COR-L47 (cell line): ENCODE results near the gene RGS14.

Experiments
- DNase-seq: peaks from one replicate; lab custom pipeline; 2025; lab: John Stamatoyannopoulos, UW

The RGS14 gene, protein sequence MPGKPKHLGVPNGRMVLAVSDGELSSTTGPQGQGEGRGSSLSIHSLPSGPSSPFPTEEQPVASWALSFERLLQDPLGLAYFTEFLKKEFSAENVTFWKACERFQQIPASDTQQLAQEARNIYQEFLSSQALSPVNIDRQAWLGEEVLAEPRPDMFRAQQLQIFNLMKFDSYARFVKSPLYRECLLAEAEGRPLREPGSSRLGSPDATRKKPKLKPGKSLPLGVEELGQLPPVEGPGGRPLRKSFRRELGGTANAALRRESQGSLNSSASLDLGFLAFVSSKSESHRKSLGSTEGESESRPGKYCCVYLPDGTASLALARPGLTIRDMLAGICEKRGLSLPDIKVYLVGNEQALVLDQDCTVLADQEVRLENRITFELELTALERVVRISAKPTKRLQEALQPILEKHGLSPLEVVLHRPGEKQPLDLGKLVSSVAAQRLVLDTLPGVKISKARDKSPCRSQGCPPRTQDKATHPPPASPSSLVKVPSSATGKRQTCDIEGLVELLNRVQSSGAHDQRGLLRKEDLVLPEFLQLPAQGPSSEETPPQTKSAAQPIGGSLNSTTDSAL

DNA sequence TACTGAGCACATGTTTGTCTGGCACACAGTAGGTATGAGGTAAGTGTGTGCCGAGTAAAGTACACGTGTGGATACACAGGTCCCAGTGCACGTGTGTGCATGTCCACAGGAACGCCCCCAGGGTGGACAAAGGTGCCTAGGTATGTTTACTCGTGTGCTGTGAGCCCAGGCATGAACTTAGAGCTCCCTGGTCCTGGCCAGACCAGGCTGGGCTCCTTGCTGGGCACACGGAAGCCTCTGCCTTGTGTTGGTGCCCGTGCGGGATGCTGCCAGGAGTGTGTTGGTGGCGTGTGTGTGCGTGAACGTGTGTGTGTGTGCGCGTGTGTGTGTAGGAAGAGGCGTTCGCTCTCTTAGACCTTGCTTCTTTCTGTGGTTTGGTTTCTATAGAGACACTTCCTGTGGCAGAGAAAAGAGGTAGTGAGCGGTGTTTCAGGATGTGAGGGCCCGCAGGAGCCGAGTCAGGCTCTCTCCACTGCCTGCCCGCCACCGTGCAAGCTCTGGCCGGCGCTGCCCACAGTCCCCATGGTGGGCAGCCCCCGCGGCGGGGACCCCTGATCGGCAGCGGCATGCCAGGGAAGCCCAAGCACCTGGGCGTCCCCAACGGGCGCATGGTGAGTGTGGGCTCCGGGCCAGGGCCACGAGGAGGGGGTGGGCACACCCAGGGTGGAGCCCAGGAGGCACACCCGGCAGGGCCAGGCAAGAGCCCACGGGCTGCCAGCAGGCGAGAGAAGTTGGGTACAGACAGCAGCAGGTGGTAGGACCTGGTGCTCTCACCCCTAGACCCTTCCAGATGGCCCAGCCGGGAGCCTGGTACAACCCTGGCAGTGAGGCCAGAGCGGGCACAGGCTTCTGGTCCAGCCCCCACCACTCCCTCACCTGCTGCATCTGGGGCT, at the start of gene RGS14:
Gene RGS14 (plus strand): TSS at position 466 of the 893 bp plus-strand sequence. CDS start 101 bp downstream, at position 567.
- DNase-seq: peak; percentile 61

- no peak for DNase-seq
These were observed 49.0 kb upstream of the RGS14 start for GRCh38 chr5:177308740-177309139.

DNA sequence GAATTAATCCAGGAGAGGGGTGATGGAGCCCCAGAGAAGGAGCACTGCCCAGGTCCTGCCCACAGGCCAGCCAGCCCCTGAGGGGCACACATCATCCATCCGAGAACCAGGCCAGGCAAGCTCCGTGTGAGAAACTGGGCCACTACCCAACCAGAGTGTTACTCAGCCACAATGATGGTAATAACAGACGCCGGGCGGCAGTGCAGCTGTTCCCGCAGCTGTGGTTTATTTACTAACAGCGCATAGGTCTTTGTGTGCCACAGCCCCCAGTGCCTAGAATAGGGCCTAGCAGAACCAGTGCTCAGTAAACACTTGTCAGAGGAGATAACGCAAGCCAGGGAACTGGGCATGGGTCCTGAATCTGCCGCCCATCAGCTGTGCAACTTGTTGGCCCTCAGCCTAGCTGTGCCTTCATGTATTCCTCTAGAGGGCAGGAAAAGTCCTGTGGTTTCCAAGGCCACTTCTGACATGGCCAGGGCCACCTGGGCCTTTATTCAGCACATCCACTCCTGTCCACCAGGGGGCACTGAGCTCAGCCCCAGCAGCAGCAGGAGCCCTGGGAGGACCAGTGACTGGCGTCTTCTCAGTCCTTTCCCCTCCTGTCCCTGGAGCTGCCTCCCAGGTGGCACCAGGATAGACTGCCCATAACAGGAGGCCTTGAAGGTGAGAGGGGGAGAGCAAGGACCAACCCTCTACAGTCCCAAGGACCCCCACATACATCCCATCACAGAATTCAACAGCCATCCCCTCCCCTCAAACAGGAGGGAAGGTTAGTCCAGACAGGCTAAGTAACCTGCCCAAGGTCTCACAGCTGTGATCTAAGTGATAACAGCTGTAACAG, 48.2 kb upstream of the RGS14 start:
- DNase-seq: peak; percentile 53

DNA sequence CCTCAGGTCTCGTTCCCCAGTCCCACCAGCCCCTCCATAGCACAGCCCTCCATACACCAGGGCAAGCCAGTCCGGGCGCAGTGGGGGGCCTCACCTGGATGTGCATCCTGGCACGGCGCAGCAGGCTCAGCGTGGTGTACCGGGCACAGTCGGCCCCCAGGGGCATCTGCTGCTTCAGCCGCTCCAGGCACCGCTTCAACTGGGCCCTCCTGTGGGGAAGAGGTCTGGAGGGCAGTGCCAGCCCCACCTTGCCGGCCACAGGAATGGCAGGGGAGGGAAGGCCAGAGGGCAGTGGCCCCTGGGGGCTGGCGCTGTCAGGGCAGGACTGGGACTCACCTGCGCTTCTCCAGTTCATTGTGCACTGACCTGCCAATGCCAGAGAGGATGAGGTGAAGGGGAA, 47.4 kb upstream of the RGS14 start:
- peak; percentile 72 for DNase-seq

GRCh38 chr5:177310757-177311391, 46.9 kb upstream of the RGS14 start:
- DNase-seq: no peak

- DNase-seq: no peak
These were observed 46.4 kb upstream of the RGS14 start for GRCh38 chr5:177311392-177311722.

DNA sequence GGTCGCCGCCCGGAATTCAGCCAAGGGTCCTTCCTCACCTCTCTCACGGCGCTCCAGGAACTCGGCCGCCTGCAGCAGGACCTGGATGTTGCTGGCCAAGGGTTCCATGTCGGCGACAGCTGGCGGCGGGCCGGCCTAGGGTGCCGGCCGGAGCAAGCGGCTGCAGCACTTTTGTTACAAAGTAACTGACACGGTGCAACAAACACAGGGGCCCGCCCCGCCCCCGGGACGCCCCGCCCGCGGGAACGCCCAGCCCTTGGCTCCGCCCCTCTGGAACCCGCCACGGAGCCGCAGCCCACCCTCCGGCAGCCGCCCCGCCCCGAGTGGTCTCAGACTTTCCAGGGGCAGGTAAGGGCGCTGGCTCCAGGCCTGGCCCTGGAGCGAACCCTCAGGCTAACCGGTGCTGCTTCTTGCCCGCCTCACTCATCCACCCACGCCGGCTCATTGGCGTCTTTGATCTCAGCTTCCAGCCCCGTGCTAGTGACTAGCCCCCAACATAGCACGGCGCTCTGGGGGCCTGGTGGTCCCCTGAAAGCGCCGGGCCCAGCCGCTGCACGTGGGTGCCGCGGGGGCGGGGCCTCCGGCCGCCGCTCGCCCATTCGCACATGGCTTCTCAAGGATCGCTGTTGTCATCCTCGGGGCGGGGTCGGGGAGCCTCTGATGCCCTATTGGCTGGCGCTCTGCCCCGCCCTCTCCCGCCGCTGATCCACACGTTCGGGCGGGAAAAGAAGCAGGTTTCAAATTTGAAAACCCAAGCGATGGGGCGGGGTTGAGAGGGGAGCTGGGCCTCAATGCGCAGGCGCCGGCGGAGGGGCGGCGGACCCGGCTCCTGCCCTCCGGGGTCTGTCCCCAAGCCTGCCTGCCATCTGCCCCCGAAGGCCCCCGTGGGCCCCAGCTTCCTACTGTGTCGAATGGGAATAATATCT, 45.7 kb upstream of the RGS14 start, which contains the start of gene MXD3:
Gene MXD3 (minus strand): TSS at position 176 of the 926 bp plus-strand sequence. CDS start 68 bp downstream, at position 108.
- DNase-seq: peak; percentile 98

DNA sequence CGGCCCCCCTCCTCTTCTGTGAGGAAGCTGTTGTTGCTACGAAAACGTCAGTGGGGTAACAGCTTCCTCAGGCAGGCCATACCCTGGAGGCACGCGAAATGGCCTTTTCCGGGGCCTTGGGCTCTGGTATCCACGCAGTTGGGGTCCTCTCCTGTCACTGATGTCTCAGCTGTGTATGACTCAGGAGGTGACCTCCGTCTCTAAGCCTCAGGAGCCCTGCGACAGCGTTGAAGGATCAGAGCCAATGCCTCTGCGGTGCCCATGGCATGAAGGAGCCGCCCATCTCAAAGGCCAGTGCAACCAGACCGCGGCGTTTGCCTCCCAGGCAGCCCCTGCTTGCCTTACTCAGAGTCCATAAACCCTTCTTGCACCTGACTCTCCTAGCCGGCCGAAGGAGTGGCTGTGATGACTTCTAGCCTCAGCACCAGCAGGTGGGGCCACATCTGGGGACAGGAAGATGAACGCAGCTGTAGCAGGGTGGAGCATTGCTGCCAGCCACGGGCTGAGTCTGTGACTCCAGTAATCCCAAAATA, 45.0 kb upstream of the RGS14 start:
- DNase-seq: no peak

- DNase-seq: no peak
These were observed 44.0 kb upstream of the RGS14 start for GRCh38 chr5:177313561-177314259.

DNA sequence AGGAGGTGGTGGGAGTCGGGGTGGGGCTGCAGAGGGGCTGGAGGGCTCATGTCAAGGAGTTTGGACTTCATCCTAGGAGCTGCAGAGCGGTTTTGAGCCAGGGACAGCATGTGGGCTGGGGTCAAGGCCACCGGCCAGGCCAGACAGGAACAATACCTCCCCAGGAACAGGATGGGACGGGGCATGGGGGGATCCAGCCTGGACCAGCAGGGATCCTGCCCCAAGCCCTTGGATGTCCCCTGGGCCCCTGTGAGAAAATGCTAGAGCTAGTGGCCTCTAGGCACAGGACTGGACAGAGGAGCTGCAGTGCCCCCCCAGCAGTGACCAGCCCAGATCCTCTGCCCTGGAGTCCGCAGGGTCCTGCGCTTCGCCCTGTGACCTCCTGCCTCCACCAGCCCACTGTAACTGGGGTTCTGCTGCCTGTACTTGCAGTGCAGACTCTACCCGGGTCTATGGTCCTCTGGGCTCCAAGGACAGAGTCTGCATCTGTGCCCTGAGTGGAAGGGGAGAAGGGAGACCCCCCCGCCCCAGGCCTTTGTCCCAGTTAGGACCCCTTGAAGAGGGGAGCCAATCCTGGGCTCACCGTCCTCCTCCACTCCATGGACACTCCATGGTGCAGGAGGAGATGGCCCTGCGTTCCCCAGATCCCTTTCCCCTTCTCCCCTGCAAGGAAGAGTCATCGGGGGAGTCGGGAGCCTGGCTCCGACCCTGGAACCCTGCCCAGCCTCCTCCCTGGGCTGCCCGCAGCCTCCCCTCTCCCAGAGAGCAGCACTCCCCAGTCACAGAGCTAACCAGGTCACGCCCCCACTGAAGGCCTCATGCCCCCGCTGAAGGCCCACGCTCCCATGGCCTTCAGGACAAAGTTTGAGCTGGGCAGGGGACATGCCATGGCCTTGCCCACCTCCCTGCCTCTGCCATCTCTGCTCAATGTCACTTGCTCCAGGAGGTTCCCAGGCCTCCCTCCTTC, 43.1 kb upstream of the RGS14 start:
- no peak for DNase-seq

DNA sequence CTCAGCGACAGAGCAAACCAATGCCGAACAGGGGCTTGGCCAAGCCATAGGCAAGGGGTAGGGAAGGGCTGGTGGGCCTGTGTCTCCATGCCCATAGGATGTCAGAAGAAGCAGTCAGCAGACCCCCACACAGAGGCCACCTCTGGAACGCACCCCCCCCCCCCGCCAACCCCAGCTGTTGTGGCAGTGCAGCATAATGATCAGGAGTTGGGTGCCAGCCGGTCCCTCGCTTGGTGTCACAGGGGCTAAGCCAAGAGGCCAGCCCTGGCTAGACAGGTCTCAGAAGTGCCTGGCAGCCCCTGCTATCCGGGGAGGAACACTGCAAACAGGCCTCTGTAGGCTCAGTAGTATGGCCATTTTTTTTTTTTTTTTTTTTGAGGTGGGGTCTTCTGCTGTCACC, 42.3 kb upstream of the RGS14 start:
- DNase-seq: no peak

DNA sequence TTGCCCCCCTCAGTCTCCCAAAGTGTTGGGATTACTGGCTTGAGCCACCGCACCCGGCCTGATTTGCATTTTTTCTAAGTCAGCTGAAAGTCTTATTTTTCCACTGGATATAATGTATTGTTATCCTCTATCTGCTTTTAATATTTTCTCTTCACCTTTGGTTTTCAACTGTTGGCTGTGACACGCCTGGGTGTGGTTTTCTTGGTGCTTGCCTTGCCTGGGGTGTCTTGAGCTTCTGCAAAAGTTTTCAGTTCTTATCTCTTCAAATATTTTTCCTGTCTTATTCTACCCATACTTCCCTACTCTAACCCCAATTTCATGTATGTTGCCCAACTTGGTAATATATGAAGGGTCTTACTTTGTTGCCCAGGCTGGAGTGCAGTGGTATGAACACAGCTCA, 41.7 kb upstream of the RGS14 start:
- no peak for DNase-seq

GRCh38 chr5:177317959-177318377, 39.8 kb upstream of the RGS14 start:
- DNase-seq: peak; percentile 59

GRCh38 chr5:177319913-177320588, 37.7 kb upstream of the RGS14 start:
- no peak for DNase-seq

DNA sequence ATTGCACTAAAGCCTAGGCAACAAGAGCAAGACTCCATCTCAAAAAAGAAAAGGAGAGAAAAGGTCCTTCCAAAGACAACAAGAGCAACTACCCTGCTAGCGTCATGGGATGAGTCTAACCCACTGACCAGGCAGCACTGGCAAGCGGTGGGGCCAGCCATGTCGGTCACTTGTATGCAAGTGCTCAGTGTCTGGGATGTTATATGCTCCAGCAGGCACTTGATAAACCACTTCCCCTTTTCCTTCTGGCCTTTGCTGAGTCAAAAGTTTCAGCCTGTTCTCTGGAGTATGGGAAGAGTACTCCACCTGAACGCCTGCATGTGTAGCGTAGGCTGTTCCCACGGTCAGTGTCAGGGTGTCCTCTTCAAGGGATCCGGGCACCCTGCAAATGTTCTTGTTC, 36.8 kb upstream of the RGS14 start:
- no peak for DNase-seq

DNA sequence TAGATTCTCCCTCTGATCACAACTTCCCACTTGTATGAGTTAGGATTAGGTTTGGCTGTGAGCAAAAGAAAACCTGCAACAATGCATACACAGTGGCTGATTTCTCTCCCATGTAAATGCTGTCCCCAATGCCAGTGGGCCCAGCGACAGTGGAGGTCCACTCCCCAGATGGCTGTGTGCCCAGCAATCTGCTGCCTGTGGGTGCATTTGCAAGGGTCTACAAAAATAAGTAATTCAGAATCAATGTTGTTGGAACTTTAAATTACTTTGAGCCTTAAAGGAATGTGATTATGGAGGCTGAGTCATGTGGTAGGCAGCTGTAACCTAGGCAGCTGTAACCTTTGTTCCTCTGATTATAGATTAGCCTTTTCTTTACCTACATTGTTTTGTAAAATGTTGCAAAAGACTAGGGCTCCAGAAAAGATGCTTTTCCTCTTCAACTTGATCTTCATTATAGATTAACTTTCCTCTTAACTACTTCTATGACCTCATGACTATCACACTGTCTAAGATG, 31.8 kb upstream of the RGS14 start:
- no peak for DNase-seq
